Measurements from ENCODE around the gene ODC1. TPM values are rescaled to one million over a fixed set of nuclear protein-coding genes. Genes with fewer than 3 reads are reported as not detected.

The ODC1 gene
- total RNA-seq, 1 donor from 2014 or later = 235 TPM

DNA sequence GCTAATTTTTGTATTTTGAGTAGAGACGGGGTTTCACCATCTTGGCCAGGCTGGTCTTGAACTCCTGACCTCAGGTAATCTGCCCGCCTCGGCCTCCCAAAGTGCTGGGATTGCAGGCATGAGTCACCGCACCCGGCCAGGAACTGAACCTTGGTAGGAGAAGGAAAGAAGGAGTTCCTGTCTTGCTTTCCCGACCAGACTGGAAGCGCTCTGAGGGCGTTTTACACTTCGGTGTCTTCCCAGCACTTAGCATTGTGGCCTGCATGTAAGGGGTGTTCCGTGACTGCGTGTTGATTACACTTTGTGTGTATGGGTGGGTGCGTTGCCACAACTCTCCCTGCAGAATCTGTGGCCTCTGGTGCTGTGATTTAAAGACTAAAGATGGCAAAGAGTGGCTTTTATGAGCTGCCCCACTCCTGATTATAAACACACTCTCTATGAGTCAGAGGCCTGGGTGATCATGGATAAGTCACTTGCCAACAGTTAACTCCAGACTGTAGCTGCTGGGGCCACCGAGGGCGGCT lies 46.0 kb downstream of the ODC1 start:
- no peaks in the 10 kb centered on the region for H3K9me3 Mint-ChIP-seq
- DNase-seq (ENCODE audit: low spot score) = no peak
- H3K36me3 Mint-ChIP-seq (ENCODE audit: low read depth) = peaks cover 22% of the 10 kb centered on the region
- H3K27me3 Mint-ChIP-seq (ENCODE audit: insufficient read depth) = no peaks in the 10 kb centered on the region
- intact Hi-C loops (cut with micrococcal nuclease) = loop anchor here (10.0 kb wide), 1 partner anchor 1567 kb away; the partner anchor contains the start of gene KIDINS220
- peaks cover 30% of the 10 kb centered on the region for H3K4me1 Mint-ChIP-seq (ENCODE audit: low read depth)
- H3K27ac Mint-ChIP-seq = no peak overlapping the region
- H3K4me3 Mint-ChIP-seq = no peak overlapping the region

DNA sequence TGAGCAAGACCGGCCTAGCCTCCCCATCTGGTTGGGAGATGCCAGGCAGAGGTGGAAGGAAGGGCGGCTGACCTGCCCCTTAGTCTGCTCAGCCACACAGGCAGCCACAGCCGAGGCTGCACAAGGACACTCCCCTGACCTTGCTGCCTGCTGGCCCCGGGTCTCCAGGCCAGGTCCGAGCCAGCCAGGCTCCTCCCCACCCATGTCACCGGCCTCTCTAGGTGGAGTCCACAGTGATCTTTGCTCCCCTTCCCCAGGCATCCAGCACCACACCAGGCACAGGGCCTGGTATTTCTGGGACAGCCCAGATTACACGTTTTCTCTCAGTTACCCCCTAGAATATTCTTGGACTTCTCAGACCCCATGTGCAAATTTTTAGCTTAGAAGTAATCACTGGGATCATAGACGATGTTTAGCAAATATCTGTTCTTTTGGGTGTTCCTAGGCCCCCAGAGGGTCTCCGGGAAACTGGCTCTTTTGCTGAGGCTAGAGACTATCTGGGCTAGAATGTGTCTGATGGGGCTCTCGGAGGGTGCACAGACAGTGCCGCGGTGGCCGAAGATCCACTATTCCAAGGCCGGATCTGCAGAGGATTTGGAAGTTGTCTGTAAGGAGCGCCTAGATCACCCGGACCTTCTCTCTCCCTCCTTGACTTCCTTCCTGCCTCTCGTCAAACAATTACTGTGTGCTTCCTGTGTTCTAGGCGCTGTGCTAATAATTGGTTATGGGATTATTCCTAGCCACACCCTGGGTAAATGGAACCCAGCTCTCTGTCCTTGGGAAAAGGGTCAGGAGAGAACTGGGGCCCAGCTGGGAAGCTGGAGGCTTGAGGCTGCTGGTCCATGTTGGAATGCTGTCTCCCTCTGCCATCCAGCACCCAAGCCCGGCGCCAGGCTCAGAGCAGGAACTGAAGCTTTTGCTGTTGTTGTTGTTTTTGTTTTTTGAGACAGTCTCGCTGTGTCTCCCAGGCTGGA lies 46.9 kb downstream of the ODC1 start:
- peaks cover 19% of the 10 kb centered on the region for H3K36me3 Mint-ChIP-seq (ENCODE audit: low read depth)
- no peak for DNase-seq (ENCODE audit: low spot score)
- H3K4me3 Mint-ChIP-seq = no peak overlapping the region
- H3K9me3 Mint-ChIP-seq = no peaks in the 10 kb centered on the region
- intact Hi-C loops (cut with micrococcal nuclease) = loop anchor here (10.0 kb wide), 1 partner anchor 1566 kb away; the partner anchor contains the start of gene KIDINS220
- no peak overlapping the region for H3K27ac Mint-ChIP-seq
- H3K4me1 Mint-ChIP-seq (ENCODE audit: low read depth) = peaks cover 24% of the 10 kb centered on the region
- no peaks in the 10 kb centered on the region for H3K27me3 Mint-ChIP-seq (ENCODE audit: insufficient read depth)

- DNase-seq (ENCODE audit: low spot score) = no peak
- Mint-ChIP-seq H3K36me3 (ENCODE audit: low read depth) (peaks cover 19% of the 10 kb centered on the region), H3K4me3 (peak overlapping the region; percentile 27), H3K9me3 (no peaks in the 10 kb centered on the region), H3K27me3 (ENCODE audit: insufficient read depth) (no peaks in the 10 kb centered on the region), H3K27ac (peak overlapping the region; percentile 19), H3K4me1 (ENCODE audit: low read depth) (peaks cover 19% of the 10 kb centered on the region)
- intact Hi-C loops (cut with micrococcal nuclease) = loop anchor here (10.0 kb wide), 1 partner anchor 1566 kb away; the partner anchor contains the start of gene KIDINS220
Observed at GRCh38 chr2:10400568-10400977, 47.6 kb downstream of the ODC1 start.

GRCh38 chr2:10400002-10400401 lies 48.1 kb downstream of the ODC1 start:
- no peak for DNase-seq (ENCODE audit: low spot score)
- Mint-ChIP-seq H3K9me3 (no peaks in the 10 kb centered on the region), H3K4me3 (peak overlapping the region; percentile 37), H3K4me1 (ENCODE audit: low read depth) (peaks cover 19% of the 10 kb centered on the region), H3K27ac (peak overlapping the region; percentile 19), H3K27me3 (ENCODE audit: insufficient read depth) (no peaks in the 10 kb centered on the region), H3K36me3 (ENCODE audit: low read depth) (peaks cover 19% of the 10 kb centered on the region)
- intact Hi-C loops (cut with micrococcal nuclease) = loop anchor here (10.0 kb wide), 1 partner anchor 1565 kb away; the partner anchor contains the start of gene KIDINS220

DNA sequence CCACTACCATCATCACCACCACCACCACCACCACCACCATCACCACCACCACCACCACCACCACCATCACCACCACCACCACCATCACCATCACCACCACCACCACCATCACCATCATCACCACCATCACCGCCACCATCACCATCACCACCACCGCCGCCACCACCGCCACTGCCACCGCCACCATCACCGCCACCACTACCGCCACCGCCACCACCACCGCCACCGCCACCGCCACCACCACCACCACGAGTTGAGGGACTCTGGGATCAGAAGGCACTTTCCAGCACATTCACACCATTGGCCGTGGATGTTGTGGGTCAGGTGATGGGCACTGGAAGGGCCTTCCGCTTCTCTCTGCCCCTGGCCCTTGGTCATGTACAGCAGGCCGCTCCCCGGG lies 48.8 kb downstream of the ODC1 start:
- Mint-ChIP-seq H3K27ac (peak overlapping the region; percentile 19), H3K4me1 (ENCODE audit: low read depth) (peaks cover 19% of the 10 kb centered on the region), H3K36me3 (ENCODE audit: low read depth) (peaks cover 19% of the 10 kb centered on the region), H3K4me3 (no peak overlapping the region), H3K9me3 (no peaks in the 10 kb centered on the region), H3K27me3 (ENCODE audit: insufficient read depth) (no peaks in the 10 kb centered on the region)
- no peak for DNase-seq (ENCODE audit: low spot score)
- intact Hi-C loops (cut with micrococcal nuclease) = no loop called here

GRCh38 chr2:10398496-10398895 lies 49.6 kb downstream of the ODC1 start:
- intact Hi-C loops (cut with micrococcal nuclease) = no loop called here
- DNase-seq (ENCODE audit: low spot score) = no peak
- Mint-ChIP-seq H3K4me1 (ENCODE audit: low read depth) (peaks cover 19% of the 10 kb centered on the region), H3K4me3 (no peak overlapping the region), H3K27ac (peak overlapping the region; percentile 40), H3K27me3 (ENCODE audit: insufficient read depth) (no peaks in the 10 kb centered on the region), H3K36me3 (ENCODE audit: low read depth) (peaks cover 17% of the 10 kb centered on the region), H3K9me3 (no peaks in the 10 kb centered on the region)

DNA sequence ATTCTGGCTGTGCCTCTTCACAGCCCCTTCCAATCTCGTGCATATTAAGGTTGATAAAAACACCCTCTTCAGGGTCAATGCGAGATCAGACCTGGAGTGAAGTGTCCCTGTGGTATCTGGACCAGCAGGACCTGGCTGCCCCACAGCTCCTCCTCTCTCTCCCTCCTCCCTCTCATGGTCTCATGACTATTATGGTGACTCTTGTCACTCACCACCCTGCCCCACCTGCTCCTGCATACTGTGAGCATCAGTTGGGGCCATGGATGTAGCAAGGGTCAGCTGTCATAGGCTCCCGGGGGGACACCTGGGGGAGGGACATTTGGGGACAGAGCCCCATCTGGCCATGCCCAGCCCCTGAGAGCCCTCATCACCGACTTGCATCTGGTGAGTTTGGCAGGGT lies 50.2 kb downstream of the ODC1 start:
- Mint-ChIP-seq H3K4me3 (no peak overlapping the region), H3K27ac (no peak overlapping the region), H3K36me3 (ENCODE audit: low read depth) (peaks cover 17% of the 10 kb centered on the region), H3K4me1 (ENCODE audit: low read depth) (peaks cover 19% of the 10 kb centered on the region), H3K9me3 (no peaks in the 10 kb centered on the region), H3K27me3 (ENCODE audit: insufficient read depth) (no peaks in the 10 kb centered on the region)
- DNase-seq (ENCODE audit: low spot score) = no peak
- intact Hi-C loops (cut with micrococcal nuclease) = no loop called here

GRCh38 chr2:10397297-10397875 lies 50.7 kb downstream of the ODC1 start:
- Mint-ChIP-seq H3K4me3 (no peak overlapping the region), H3K27me3 (ENCODE audit: insufficient read depth) (no peaks in the 10 kb centered on the region), H3K9me3 (no peaks in the 10 kb centered on the region), H3K4me1 (ENCODE audit: low read depth) (peaks cover 21% of the 10 kb centered on the region), H3K36me3 (ENCODE audit: low read depth) (peaks cover 17% of the 10 kb centered on the region), H3K27ac (no peak overlapping the region)
- intact Hi-C loops (cut with micrococcal nuclease) = no loop called here
- no peak for DNase-seq (ENCODE audit: low spot score)

- intact Hi-C loops (cut with micrococcal nuclease) = no loop called here
Observed at GRCh38 chr2:10396464-10396863, 51.7 kb downstream of the ODC1 start.

DNA sequence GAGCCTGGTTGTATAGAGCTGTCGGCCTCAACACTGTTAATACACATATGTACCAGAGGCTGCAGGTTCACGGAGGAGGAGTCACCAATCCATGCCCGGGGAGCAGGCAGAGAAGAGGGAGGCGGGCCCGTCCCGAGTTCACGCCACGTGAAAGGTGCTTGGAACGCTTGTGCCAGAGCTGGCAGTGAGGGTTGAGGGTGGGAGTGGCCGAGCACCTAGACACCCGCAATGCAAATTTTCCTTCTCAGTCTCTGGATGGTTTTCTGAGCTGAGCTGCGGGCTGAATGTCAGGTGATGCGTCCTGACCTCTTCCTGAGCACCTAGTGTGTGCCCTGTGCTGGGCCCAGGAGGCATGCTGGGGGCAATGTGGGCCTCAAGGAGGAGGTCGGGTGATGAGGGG lies 52.2 kb downstream of the ODC1 start:
- Mint-ChIP-seq H3K27ac (no peak overlapping the region), H3K4me1 (ENCODE audit: low read depth) (peaks cover 17% of the 10 kb centered on the region), H3K27me3 (ENCODE audit: insufficient read depth) (no peaks in the 10 kb centered on the region), H3K36me3 (ENCODE audit: low read depth) (peaks cover 13% of the 10 kb centered on the region), H3K4me3 (no peak overlapping the region), H3K9me3 (no peaks in the 10 kb centered on the region)
- DNase-seq (ENCODE audit: low spot score) = no peak
- intact Hi-C loops (cut with micrococcal nuclease) = no loop called here

More at GRCh38 chr2:10396464-10396863, 51.7 kb downstream of the ODC1 start:
- Mint-ChIP-seq H3K27ac (no peak overlapping the region), H3K9me3 (no peaks in the 10 kb centered on the region), H3K36me3 (ENCODE audit: low read depth) (peaks cover 16% of the 10 kb centered on the region), H3K4me1 (ENCODE audit: low read depth) (peaks cover 23% of the 10 kb centered on the region), H3K4me3 (no peak overlapping the region), H3K27me3 (ENCODE audit: insufficient read depth) (no peaks in the 10 kb centered on the region)
- DNase-seq (ENCODE audit: low spot score) = no peak

DNA sequence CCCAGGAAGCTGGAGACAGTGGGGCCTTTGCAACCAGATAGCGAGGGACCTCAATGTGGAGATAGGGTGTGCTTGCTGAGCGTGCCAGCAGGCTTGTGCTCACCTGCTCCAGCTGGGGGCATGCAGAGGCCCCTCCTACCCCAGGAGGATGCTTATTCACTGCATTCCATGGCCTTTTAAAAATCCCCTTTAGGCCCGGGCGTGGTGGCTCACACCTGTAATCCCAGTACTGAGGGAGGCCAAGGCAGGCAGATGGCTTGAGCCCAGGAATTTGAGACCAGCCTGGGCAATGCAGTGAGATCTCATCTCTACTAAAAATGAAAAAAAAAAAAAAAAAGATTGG lies 54.5 kb downstream of the ODC1 start:
- no peak for DNase-seq (ENCODE audit: low spot score)
- no peaks in the 10 kb centered on the region for H3K9me3 Mint-ChIP-seq
- H3K27me3 Mint-ChIP-seq (ENCODE audit: insufficient read depth) = no peaks in the 10 kb centered on the region
- no peak overlapping the region for H3K27ac Mint-ChIP-seq
- intact Hi-C loops (cut with micrococcal nuclease) = no loop called here
- H3K4me1 Mint-ChIP-seq (ENCODE audit: low read depth) = peaks cover 16% of the 10 kb centered on the region
- H3K4me3 Mint-ChIP-seq = no peak overlapping the region
- peaks cover under 1% of the 10 kb centered on the region for H3K36me3 Mint-ChIP-seq (ENCODE audit: low read depth)

DNA sequence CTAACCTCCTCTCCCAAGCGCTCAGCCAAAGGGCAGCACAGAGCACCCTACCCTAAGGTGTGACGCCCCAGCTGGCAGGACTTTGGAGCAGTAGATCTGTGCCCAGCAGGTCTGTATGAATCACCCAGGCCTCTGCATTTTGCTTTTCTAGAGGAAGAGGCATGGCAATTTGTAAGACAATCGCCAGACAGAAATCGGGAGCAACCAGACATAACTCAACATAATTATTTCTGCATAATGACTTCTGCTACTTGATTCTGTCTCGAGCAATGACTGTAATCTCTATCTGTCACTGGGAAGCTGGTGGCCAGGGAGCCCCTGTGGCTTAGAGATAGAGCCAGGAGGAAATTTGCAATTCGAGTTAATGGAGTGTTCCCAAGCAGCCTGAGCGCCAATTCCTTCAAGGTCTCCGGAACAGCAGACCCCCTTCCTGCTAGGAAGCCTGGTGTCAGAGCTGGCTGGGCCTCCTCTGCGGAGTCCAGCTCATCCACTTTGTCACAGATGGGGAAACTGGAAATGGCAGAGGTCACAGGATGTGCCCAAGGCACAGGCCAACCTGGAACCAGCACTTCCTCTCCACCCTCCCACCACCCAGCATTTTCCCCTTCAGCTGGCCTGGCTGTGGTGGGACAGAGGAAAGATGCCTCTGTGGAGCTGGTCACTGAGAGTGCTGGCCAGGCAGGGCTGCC lies 55.0 kb downstream of the ODC1 start:
- peaks cover 16% of the 10 kb centered on the region for H3K4me1 Mint-ChIP-seq (ENCODE audit: low read depth)
- H3K36me3 Mint-ChIP-seq (ENCODE audit: low read depth) = no peaks in the 10 kb centered on the region
- no peak for DNase-seq (ENCODE audit: low spot score)
- intact Hi-C loops (cut with micrococcal nuclease) = no loop called here
- no peaks in the 10 kb centered on the region for H3K9me3 Mint-ChIP-seq
- H3K27me3 Mint-ChIP-seq (ENCODE audit: insufficient read depth) = no peaks in the 10 kb centered on the region
- no peak overlapping the region for H3K27ac Mint-ChIP-seq
- no peak overlapping the region for H3K4me3 Mint-ChIP-seq

All from activated T-helper 1 cell treated with anti-CD3 and anti-CD28 coated beads, Interleukin-12 subunit alpha, Interleukin-12 subunit beta, Interleukin-2, Interleukin-4 antibody, amounts not matched to agents 30 ng/mL and 10 ng/mL and 1 ng/mL, durations not matched to agents 14 hours and 24 hours and 36 hours (primary cell).